Natural killer cell (primary cell): ENCODE data around the gene PPM1F. TPM values are rescaled to one million over a fixed set of nuclear protein-coding genes. Genes with fewer than 3 reads are reported as not detected.

ENCODE experiments used
- ATAC-seq, 3 donors: fragments of 150-1000 bp in 2 of 3; fragments of 200-7000 bp in 1 of 3; cut with Tn5 transposase; 1 replicate in 1 of 3; 2 replicates in 2 of 3; pipeline ENCODE4 v1.10.0; 2021; ENCODE audit warnings: mild to moderate bottlenecking in 2 of 3, moderate library complexity in 2 of 3
- DNase-seq, 2 donors: peaks; one replicate each; pipeline versions ENCODE4 v3.0.0 to v3.0.0-alpha.2; 2013 to 2021; ENCODE audit warnings: mixed read lengths in 1 of 2
- H3K27ac ChIP-seq: one replicate; pipeline ENCODE4 v1.5.1; 2013; ENCODE audit warnings: mild to moderate bottlenecking, low read length
- H3K27me3 ChIP-seq: one replicate; pipeline ENCODE4 v1.6.1; 2013; ENCODE audit warnings: low read length; ENCODE audit not compliant: control insufficient read depth, insufficient read depth
- H3K36me3 ChIP-seq: one replicate; pipeline ENCODE4 v1.6.1; 2013; ENCODE audit warnings: low read length; ENCODE audit not compliant: control insufficient read depth, insufficient read depth
- H3K4me1 ChIP-seq: one replicate; pipeline ENCODE4 v1.6.1; 2013; ENCODE audit warnings: low read length; ENCODE audit not compliant: control insufficient read depth, insufficient read depth
- H3K4me3 ChIP-seq: one replicate; pipeline ENCODE4 v1.5.1; 2013; ENCODE audit warnings: low read length
- H3K9me3 ChIP-seq: one replicate; pipeline ENCODE4 v1.6.1; 2013; ENCODE audit warnings: low read length; ENCODE audit not compliant: control insufficient read depth, insufficient read depth
- H3K27ac Mint-ChIP-seq, 2 donors: one replicate each; pipeline ENCODE4 v1.8.0; 2022; ENCODE audit warnings: mild to moderate bottlenecking in 2 of 2, mixed read lengths in 2 of 2, moderate library complexity in 1 of 2
- H3K27me3 Mint-ChIP-seq, 2 donors: one replicate each; pipeline ENCODE4 v1.8.0; 2022; ENCODE audit warnings: low read depth in 2 of 2, mixed read lengths in 2 of 2
- H3K36me3 Mint-ChIP-seq: one replicate; pipeline ENCODE4 v1.8.0; 2022; ENCODE audit warnings: mixed read lengths
- H3K4me1 Mint-ChIP-seq, 2 donors: one replicate each; pipeline ENCODE4 v1.8.0; 2022; ENCODE audit warnings: mixed read lengths in 2 of 2
- H3K4me3 Mint-ChIP-seq: one replicate; pipeline ENCODE4 v1.8.0; 2022; ENCODE audit warnings: mild to moderate bottlenecking, moderate library complexity, mixed read lengths
- H3K9me3 Mint-ChIP-seq, 2 donors: one replicate each; pipeline ENCODE4 v1.8.0; 2022; ENCODE audit warnings: mixed read lengths in 2 of 2
- CTCF ChIP-seq: fragments of 200-600 bp; IDR thresholded peaks from one replicate; pipeline ENCODE4 v1.8.0; 2022; ENCODE audit warnings: antibody characterized with exemption
- WGBS: methylation state at CpG from one replicate; pipeline ENCODE4 v1.1.7; 2013; ENCODE audit warnings: missing lambda C conversion rate; ENCODE audit not compliant: insufficient coverage; 5-methylcytosine and 5-hydroxymethylcytosine counted together
- intact Hi-C: fragments of 100-400 bp; cut with micrococcal nuclease; formaldehyde crosslinking; loops from one replicate; pipeline ENCODE4 v1.14.2; 2022
- total RNA-seq, 4 donors: library from RNA; stranded (reverse); fragments of 120-200 nt in 1 of 4; gene quantifications; one replicate each; pipeline versions ENCODE4 v1.2.3 to v1.2.4, GENCODE V29; 2013 to 2022

PPM1F gene
- total RNA-seq, 3 donors from 2014 or later (not counting 1 experiment from before 2014, with no cell fraction given): 25.1 to 30.3 (median 25.5) TPM

- H3K4me1 Mint-ChIP-seq: no peaks in the 10 kb centered on the region
- WGBS: 96% methylated on average over 15 of the region's 15 CpGs
Observed at GRCh38 chr22:21964234-21964633, 11.6 kb upstream of the PPM1F start.

GRCh38 chr22:21963790-21964211 lies 11.2 kb upstream of the PPM1F start:
- Mint-ChIP-seq H3K36me3 (peaks cover 6% of the 10 kb centered on the region), H3K27me3 (no peaks in the 10 kb centered on the region), H3K4me3 (no peak overlapping the region), H3K9me3 (no peaks in the 10 kb centered on the region), H3K27ac (no peak overlapping the region), H3K4me1 (no peaks in the 10 kb centered on the region)
- Histone ChIP-seq H3K27me3 (no peaks in the 10 kb centered on the region), H3K9me3 (no peaks in the 10 kb centered on the region), H3K4me3 (no peak overlapping the region), H3K27ac (no peak overlapping the region), H3K4me1 (no peaks in the 10 kb centered on the region), H3K36me3 (peaks cover 74% of the 10 kb centered on the region)
- TF ChIP-seq CTCF: no peak
- 98% methylated on average over 19 of the region's 19 CpGs for WGBS
- intact Hi-C loops: no loop called here
- DNase-seq: no peak
- ATAC-seq: no peak

More at GRCh38 chr22:21964234-21964633, 11.6 kb upstream of the PPM1F start:
- peaks cover 8% of the 10 kb centered on the region for H3K36me3 Mint-ChIP-seq
- ATAC-seq (no peak), DNase-seq (no peak)
- Histone ChIP-seq H3K36me3 (peaks cover 72% of the 10 kb centered on the region), H3K4me3 (no peak overlapping the region), H3K9me3 (no peaks in the 10 kb centered on the region), H3K27me3 (no peaks in the 10 kb centered on the region), H3K4me1 (no peaks in the 10 kb centered on the region), H3K27ac (no peak overlapping the region)
- H3K27me3 Mint-ChIP-seq: no peaks in the 10 kb centered on the region
- no peak overlapping the region for H3K4me3 Mint-ChIP-seq
- H3K9me3 Mint-ChIP-seq: no peaks in the 10 kb centered on the region
- no peak overlapping the region for H3K27ac Mint-ChIP-seq
- TF ChIP-seq CTCF: no peak
- intact Hi-C loops: no loop called here

- Histone ChIP-seq H3K27ac (no peak overlapping the region), H3K36me3 (peaks cover 71% of the 10 kb centered on the region), H3K9me3 (no peaks in the 10 kb centered on the region), H3K4me1 (no peaks in the 10 kb centered on the region), H3K4me3 (no peak overlapping the region), H3K27me3 (no peaks in the 10 kb centered on the region)
- no peak overlapping the region for H3K4me3 Mint-ChIP-seq
- DNase-seq (no peak), ATAC-seq (no peak)
- H3K36me3 Mint-ChIP-seq: peaks cover under 1% of the 10 kb centered on the region
- H3K4me1 Mint-ChIP-seq: no peaks in the 10 kb centered on the region
- H3K9me3 Mint-ChIP-seq: no peaks in the 10 kb centered on the region
- 94% methylated on average over 7 of the region's 7 CpGs for WGBS
- TF ChIP-seq CTCF: no peak
- intact Hi-C loops: no loop called here
- no peak overlapping the region for H3K27ac Mint-ChIP-seq
- H3K27me3 Mint-ChIP-seq: no peaks in the 10 kb centered on the region
Observed at GRCh38 chr22:21963286-21963685, 10.6 kb upstream of the PPM1F start.

- H3K4me1 Mint-ChIP-seq: no peaks in the 10 kb centered on the region
- H3K27ac ChIP-seq: no peak overlapping the region
- no peak overlapping the region for H3K4me3 Mint-ChIP-seq
- TF ChIP-seq CTCF: no peak
- no peaks in the 10 kb centered on the region for H3K27me3 ChIP-seq
- WGBS: 98% methylated on average over 11 of the region's 11 CpGs
- peaks cover 66% of the 10 kb centered on the region for H3K36me3 ChIP-seq
- no peaks in the 10 kb centered on the region for H3K9me3 Mint-ChIP-seq
- no peaks in the 10 kb centered on the region for H3K27me3 Mint-ChIP-seq
- no peak overlapping the region for H3K4me3 ChIP-seq
- no peak for ATAC-seq
- H3K27ac Mint-ChIP-seq: no peak overlapping the region
- no peaks in the 10 kb centered on the region for H3K36me3 Mint-ChIP-seq
- no peaks in the 10 kb centered on the region for H3K9me3 ChIP-seq
- no peaks in the 10 kb centered on the region for H3K4me1 ChIP-seq
- intact Hi-C loops: no loop called here
- DNase-seq: no peak
Observed at GRCh38 chr22:21962655-21962949, 10.0 kb upstream of the PPM1F start.
